Esophagus muscularis mucosa (tissue), 3 donors: ENCODE results near the gene OR2Z1.

Experiments
- POLR2A ChIP-seq: fragments of 450-650 bp; IDR thresholded peaks from one replicate; pipeline ENCODE4 v1.6.1; 2017; ENCODE audit warnings: antibody characterized with exemption, moderate library complexity, mild to moderate bottlenecking, low read depth
- TF ChIP-seq, protein P1 (sequence below), 3 experiments: fragments of 200-600 bp in 2 of 3; fragments of 450-650 bp in 1 of 3; sonication (generic) in 2 of 3; IDR thresholded peaks; one replicate each; pipeline ENCODE4 v1.5.1; 2017 to 2019; ENCODE audit warnings: antibody characterized with exemption in 3 of 3, mild to moderate bottlenecking in 2 of 3, moderate library complexity in 1 of 3

DNA sequence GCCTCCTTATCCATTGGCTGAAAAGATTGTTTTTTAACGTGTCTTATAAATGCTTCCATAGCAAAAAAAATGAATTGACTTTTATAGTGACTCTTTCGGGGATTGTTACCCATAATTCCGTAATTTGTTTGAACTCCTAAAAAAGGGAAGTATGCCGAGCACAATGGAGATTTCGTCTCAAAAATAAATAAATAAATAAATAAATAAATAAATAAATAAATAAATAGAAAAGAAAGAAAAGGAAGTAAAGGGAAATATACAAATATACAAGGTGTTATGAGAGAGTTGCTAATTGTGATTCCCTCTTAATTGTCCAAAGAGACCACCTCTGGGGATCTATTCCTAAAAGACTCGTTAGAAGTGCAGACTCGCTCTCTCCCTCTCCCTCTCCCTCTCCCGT is 16.9 kb downstream of the OR2Z1 start:
- TF ChIP-seq, protein P1, sequence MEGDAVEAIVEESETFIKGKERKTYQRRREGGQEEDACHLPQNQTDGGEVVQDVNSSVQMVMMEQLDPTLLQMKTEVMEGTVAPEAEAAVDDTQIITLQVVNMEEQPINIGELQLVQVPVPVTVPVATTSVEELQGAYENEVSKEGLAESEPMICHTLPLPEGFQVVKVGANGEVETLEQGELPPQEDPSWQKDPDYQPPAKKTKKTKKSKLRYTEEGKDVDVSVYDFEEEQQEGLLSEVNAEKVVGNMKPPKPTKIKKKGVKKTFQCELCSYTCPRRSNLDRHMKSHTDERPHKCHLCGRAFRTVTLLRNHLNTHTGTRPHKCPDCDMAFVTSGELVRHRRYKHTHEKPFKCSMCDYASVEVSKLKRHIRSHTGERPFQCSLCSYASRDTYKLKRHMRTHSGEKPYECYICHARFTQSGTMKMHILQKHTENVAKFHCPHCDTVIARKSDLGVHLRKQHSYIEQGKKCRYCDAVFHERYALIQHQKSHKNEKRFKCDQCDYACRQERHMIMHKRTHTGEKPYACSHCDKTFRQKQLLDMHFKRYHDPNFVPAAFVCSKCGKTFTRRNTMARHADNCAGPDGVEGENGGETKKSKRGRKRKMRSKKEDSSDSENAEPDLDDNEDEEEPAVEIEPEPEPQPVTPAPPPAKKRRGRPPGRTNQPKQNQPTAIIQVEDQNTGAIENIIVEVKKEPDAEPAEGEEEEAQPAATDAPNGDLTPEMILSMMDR (IDR thresholded peaks at IDR 0.05): no peak
- TF ChIP-seq POLR2A: no peak
